Spinal cord (tissue), 10 donors: Measurements from ENCODE around the gene ACAD9. TPM values are rescaled to one million over a fixed set of nuclear protein-coding genes. Genes with fewer than 3 reads are reported as not detected.
"Not testable (repeated sequence)": the region's sequence is repeated elsewhere in the genome, so short reads cannot be mapped to it uniquely, and the experiment has no call there.

Experiments
- DNase-seq, 6 donors: peaks; one replicate each; pipeline versions ENCODE4 v3.0.0 to v3.0.0-alpha.2; 2013 to 2015; ENCODE audit warnings: low spot score in 6 of 6, low read depth in 4 of 6
- H3K27ac ChIP-seq: one replicate; pipeline ENCODE4 v1.5.1; 2013; ENCODE audit warnings: low read depth, low read length, control low read depth
- H3K27me3 ChIP-seq: one replicate; pipeline ENCODE4 v1.6.1; 2013; ENCODE audit warnings: low read length; ENCODE audit not compliant: control insufficient read depth, insufficient read depth
- H3K36me3 ChIP-seq: one replicate; pipeline ENCODE4 v1.6.1; 2013; ENCODE audit warnings: low read length; ENCODE audit not compliant: control insufficient read depth, insufficient read depth
- H3K4me1 ChIP-seq: one replicate; pipeline ENCODE4 v1.6.1; 2013; ENCODE audit warnings: low read length; ENCODE audit not compliant: control insufficient read depth, insufficient read depth
- H3K4me3 ChIP-seq: one replicate; pipeline ENCODE4 v1.5.1; 2013; ENCODE audit warnings: low read depth, low read length, control low read depth
- H3K9me3 ChIP-seq: one replicate; pipeline ENCODE4 v1.6.1; 2013; ENCODE audit warnings: low read length; ENCODE audit not compliant: control insufficient read depth, insufficient read depth
- WGBS: methylation state at CpG from one replicate; pipeline ENCODE4 v1.1.5; 2013; ENCODE audit warnings: missing lambda C conversion rate; ENCODE audit not compliant: insufficient coverage; 5-methylcytosine and 5-hydroxymethylcytosine counted together
- polyA plus RNA-seq, 2 donors: library from polyadenylated mRNA; unstranded; fragments of 120-200 nt; gene quantifications; one replicate each; pipeline ENCODE4 v1.2.1, GENCODE V29; 2013; ENCODE audit not compliant: insufficient read length in 2 of 2
- total RNA-seq, 2 donors: library from RNA; depleted of rRNA in 1 of 2; stranded (reverse); fragments of 120-200 nt in 1 of 2; fragments of >200 nt in 1 of 2; gene quantifications; one replicate each; pipeline versions ENCODE4 v1.2.3 to v1.2.4, GENCODE V29; 2013 to 2014
- donor health status: healthy.

ACAD9 gene
- total and polyA plus RNA-seq, 4 donors: 32.0 to 44.7 (median 36.0) TPM

DNA sequence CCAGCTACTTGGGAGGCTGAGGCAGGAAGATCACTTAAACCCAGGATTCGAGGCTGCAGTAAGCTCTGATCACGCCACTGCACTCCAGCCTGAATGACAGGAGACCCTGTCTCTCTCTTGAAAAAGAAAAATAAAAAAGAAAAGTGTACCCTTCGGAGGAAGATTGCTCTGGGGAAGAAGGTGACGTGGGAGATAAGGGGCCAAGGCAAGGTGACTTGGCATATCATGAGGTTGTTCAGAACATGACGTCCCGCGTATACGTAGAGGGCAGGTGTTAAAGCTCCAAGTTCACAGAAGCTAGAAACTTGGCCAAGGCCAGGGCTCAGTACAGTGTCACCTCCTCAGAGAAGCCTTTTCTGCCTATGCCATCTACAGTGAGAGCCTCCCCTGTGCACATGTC lies 6.7 kb upstream of the ACAD9 start:
- no peak for DNase-seq
- H3K36me3 ChIP-seq: no peaks in the 10 kb centered on the region
- 93% methylated on average over 8 of the region's 8 CpGs for WGBS
- H3K4me3 ChIP-seq: no peak overlapping the region
- no peak overlapping the region for H3K27ac ChIP-seq
- peaks cover under 1% of the 10 kb centered on the region for H3K4me1 ChIP-seq
- no peaks in the 10 kb centered on the region for H3K9me3 ChIP-seq
- no peaks in the 10 kb centered on the region for H3K27me3 ChIP-seq

DNA sequence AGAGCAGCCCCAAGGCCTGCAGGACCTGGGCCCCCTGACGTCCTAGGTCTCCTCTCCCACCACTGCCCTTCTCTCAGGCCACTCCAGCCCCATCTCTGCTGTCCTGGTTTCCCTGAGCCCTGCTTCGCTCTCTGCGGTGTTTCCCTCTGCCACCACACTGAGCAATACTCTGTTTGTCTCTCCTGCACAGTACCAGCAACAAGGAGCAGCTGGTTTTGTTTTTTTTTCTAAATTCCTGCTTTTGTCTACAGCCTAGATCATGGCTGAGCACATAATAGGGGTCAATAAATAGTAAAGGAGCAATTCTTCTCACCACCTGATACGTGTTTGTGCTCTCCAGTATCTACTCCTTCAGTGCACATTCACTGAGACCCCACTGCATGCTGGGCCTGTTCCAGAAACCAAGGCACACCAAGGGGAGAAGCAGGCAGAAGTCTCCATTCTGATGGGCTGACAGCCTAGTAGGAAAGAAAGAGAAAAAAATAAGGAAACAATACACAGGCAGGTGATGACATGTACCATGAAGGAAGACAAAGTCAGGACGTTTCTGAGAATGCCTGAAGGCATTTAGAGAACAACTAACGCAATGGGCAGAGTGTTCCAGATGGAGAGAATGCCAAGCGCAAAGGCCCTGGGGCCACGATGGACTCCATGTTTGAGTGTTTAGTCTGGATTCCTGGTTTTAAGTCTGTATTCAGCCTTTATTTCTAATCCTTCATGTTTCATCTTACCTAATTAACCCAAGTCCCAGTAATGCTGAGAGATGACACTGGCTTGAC lies 6.0 kb upstream of the ACAD9 start:
- Histone ChIP-seq H3K27me3 (no peaks in the 10 kb centered on the region), H3K9me3 (no peaks in the 10 kb centered on the region), H3K4me1 (peaks cover 5% of the 10 kb centered on the region), H3K36me3 (no peaks in the 10 kb centered on the region), H3K4me3 (no peak overlapping the region), H3K27ac (no peak overlapping the region)
- DNase-seq: no peak
- 62% methylated on average over 6 of the region's 8 CpGs for WGBS

DNA sequence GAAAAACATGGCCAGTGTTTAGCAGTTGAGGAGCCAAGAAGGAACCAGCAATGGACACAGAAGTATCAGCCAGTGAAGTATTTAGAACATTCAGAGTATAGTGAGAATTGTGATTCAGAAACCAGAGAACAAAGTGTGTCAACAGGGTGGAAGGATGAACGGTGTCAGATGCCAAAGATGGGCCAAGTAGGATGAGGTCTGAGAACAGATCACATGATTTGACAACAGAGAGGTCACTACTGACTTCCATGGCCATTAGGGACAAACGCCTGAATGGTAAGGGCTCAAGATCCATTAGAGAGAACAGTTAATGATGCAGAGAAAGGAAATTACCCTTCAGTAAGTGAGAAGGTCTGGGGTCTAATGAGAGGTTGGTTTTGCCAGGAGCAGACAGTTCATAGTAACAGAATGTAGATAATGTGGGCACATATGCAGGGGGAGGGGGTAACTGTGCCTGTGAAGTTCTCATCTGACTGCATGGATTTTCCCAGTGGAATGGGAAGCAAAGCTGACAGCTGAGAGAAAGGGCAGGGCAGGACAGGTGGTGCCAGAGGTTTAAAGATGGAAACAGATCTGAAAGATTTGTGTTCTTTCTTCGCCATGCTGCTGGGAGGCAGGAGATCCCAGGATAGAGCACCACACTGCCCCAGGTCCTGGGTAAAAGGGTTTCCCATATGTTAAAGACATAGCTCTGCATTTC lies 4.8 kb upstream of the ACAD9 start:
- no peak overlapping the region for H3K27ac ChIP-seq
- H3K4me1 ChIP-seq: peaks cover 5% of the 10 kb centered on the region
- H3K4me3 ChIP-seq: no peak overlapping the region
- H3K36me3 ChIP-seq: no peaks in the 10 kb centered on the region
- DNase-seq: no peak
- H3K27me3 ChIP-seq: no peaks in the 10 kb centered on the region
- 70% methylated on average over 3 of the region's 3 CpGs for WGBS
- no peaks in the 10 kb centered on the region for H3K9me3 ChIP-seq

DNA sequence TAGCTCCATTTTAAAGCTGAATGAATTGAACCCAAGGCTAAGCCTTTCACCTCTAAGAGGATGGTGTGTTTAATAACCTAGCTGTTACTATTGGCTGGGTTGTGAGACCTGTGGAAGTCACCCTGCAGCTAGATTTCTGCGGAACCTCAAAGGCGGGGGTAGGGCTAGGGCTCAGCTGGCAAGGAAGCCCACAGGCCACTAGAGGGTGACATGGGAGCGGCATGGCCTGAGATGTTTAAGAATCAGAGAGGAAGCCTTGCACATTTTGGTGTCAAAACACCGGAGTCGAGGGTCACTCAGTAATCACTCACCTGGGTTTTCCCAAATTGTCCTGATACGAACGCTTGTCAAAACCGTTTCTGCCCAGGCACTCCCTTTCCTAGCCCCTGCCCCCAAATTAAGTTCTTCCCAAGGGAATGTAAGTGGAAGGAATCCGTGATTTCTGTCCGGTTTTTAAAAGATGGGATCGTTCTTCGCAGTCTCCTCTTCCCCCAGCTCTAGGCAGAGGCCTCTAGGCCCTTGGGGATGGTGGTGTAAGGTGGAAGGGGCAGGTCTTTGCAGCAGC lies 3.8 kb upstream of the ACAD9 start:
- Histone ChIP-seq H3K4me1 (peaks cover 14% of the 10 kb centered on the region), H3K36me3 (no peaks in the 10 kb centered on the region), H3K9me3 (no peaks in the 10 kb centered on the region), H3K4me3 (no peak overlapping the region), H3K27ac (no peak overlapping the region), H3K27me3 (no peaks in the 10 kb centered on the region)
- WGBS: 37% methylated on average over 8 of the region's 12 CpGs
- peak in 2 of 6 donors; percentile 21 to 37 for DNase-seq

DNA sequence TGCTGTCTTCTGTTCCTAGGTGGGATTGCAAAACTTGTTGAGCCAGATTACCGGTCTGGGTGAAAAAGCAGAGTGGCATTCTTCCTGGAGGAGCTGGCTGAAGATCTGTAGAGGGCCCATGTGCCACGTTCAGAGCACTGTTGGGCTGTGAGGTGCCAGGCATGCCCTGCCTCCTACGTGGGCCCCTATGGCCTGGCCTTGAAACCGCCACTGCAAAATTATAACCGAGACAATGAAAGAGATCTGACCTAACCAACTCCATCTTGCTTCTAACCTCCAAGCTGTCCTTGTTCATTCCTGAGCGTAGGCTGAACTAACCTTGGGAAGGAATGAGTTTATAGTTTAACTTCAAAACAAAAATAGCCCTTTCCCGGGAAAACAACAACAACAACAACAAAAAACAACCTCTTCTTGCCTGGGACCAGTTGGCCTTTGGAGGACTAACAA lies 1.4 kb upstream of the ACAD9 start:
- 91% methylated on average over 3 of the region's 7 CpGs for WGBS
- H3K4me3 ChIP-seq: peak overlapping the region; percentile 95
- no peaks in the 10 kb centered on the region for H3K27me3 ChIP-seq
- H3K9me3 ChIP-seq: no peaks in the 10 kb centered on the region
- H3K36me3 ChIP-seq: peaks cover 5% of the 10 kb centered on the region
- peaks cover 15% of the 10 kb centered on the region for H3K4me1 ChIP-seq
- DNase-seq: no peak
- H3K27ac ChIP-seq: peak overlapping the region; percentile 97

DNA sequence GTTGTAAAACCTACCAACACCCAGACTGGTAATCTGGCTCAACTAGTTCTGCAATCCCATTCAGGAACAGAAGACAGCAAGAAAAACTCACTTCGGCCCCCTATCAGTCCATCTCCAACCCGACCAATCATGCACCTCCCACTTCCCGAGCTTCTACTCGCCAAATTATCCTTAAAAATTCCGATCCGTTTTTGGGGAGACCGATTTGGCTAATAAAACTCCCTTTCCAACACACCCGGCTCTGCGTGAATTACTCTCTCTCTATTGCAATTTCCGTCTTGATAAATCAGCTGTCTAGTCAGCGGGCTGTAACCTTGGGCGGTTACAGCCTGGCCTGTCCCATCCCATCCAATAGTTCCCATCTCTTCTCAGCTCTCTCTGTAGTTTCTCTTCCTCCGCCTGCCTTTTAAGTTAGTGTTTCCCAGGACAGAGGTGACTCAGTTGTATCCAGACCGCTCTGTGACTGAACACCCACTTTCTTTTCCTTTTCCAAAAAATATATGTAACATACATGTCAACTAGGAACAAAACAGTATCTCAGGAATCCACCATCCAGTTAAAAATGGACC lies 780 bp upstream of the ACAD9 start:
- under 1% methylated on average over 14 of the region's 14 CpGs for WGBS
- Histone ChIP-seq H3K4me1 (peaks cover 15% of the 10 kb centered on the region), H3K9me3 (no peaks in the 10 kb centered on the region), H3K27ac (peak overlapping the region; percentile 97), H3K4me3 (peak overlapping the region; percentile 95), H3K36me3 (peaks cover 11% of the 10 kb centered on the region), H3K27me3 (no peaks in the 10 kb centered on the region)
- DNase-seq: peak in 1 of 6 donors; percentile 46

DNA sequence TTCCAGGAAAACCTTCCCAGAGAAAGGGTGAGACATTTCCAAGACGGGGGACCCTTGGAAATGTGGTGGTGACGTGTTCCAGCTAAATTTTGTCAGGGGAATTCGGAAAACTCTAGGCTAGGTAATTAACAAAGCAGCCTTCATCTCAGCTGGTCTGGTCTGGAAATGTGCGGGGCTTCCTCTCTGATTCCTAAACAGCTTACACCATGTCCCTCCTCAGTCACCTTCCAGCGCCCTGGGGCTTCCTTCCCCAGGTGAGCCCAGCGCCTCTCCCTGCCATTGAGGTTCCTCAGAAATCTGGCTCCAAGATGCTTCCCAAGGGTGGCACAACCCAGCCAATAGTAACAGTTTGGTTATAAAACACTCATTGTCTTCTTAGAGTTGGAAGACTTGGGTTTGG lies 571 bp downstream of the ACAD9 start:
- Histone ChIP-seq H3K27ac (peak overlapping the region; percentile 97), H3K4me1 (peaks cover 15% of the 10 kb centered on the region), H3K9me3 (no peaks in the 10 kb centered on the region), H3K4me3 (peak overlapping the region; percentile 95), H3K36me3 (peaks cover 12% of the 10 kb centered on the region), H3K27me3 (no peaks in the 10 kb centered on the region)
- WGBS: 3% methylated on average over 6 of the region's 6 CpGs
- no peak for DNase-seq

DNA sequence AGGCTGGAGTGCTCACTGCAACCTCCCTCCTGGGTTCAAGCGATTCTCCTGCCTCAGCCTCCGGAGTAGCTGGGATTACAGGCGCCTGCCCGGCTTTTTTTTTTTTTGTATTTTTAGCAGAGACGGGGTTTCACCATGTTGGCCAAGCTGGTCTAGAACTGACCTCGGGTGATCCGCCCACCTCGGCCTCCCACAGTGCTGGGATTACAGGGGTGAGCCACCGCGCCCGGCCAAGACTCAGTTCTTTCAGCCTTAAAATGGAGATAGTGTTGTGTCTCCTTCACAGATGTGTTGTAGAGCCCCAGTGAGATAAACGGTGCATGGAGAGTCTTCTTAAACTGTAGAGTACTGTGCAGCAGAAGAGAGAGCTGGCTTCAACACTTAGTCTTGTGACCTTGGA lies 1.0 kb downstream of the ACAD9 start:
- H3K9me3 ChIP-seq, DNase-seq, H3K27ac ChIP-seq, H3K27me3 ChIP-seq: not testable (repeated sequence)
- Histone ChIP-seq H3K4me1 (peaks cover 15% of the 10 kb centered on the region), H3K4me3 (peak overlapping the region; percentile 95), H3K36me3 (peaks cover 16% of the 10 kb centered on the region)
- WGBS: 85% methylated on average over 11 of the region's 12 CpGs

DNA sequence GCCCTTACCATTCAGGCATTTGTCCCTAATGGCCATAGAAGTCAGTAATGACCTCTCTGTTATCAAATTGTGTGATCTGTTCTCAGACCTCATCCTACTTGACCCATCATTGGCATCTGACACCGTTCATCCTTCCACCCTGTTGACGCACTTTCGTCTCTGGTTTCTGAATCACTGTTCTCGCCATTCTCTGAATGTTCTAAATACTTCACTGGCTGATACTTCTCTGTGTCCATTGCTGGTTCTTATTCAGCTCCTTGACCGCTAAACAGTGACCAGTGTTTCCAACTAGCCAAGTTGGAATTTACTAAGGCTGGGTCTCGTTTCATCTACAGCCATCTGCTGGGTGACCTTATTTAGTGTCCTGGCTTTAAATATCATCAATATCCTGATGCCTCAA lies 2.2 kb downstream of the ACAD9 start:
- H3K36me3 ChIP-seq: peaks cover 21% of the 10 kb centered on the region
- no peaks in the 10 kb centered on the region for H3K9me3 ChIP-seq
- no peak for DNase-seq
- no peak overlapping the region for H3K4me3 ChIP-seq
- H3K27ac ChIP-seq: no peak overlapping the region
- no peaks in the 10 kb centered on the region for H3K27me3 ChIP-seq
- peaks cover 15% of the 10 kb centered on the region for H3K4me1 ChIP-seq
- 99% methylated on average over 5 of the region's 6 CpGs for WGBS
